Naive thymus-derived CD4-positive, alpha-beta T cell (primary cell): ENCODE results near the gene APLF. TPM values are rescaled to one million over a fixed set of nuclear protein-coding genes. Genes with fewer than 3 reads are reported as not detected.
A peak's percentile ranks its signal among the peaks of the same experiment; 100 is the strongest.

Source experiments
- ATAC-seq: fragments of 150-1000 bp; cut with Tn5 transposase; 2 replicates; pipeline ENCODE4 v1.10.0; 2021; ENCODE audit warnings: mild to moderate bottlenecking, moderate library complexity
- CTCF ChIA-PET: fragments of 350-600 bp; sonication (Branson Sonifier 250); formaldehyde crosslinking; loops from one replicate; lab custom pipeline; 2021; ENCODE audit warnings: antibody characterized with exemption; lab: Charles Lee
- POLR2A ChIA-PET: fragments of 350-600 bp; sonication (Branson Sonifier 250); formaldehyde crosslinking; loops from one replicate; lab custom pipeline; 2021; ENCODE audit warnings: antibody characterized with exemption, inconsistent platforms; lab: Charles Lee
- DNase-seq, 9 donors: peaks; one replicate each; pipeline versions ENCODE4 v3.0.0 to v3.0.0-alpha.2; 2020 to 2022; ENCODE audit warnings: mixed read lengths in 1 of 9
- H3K27ac ChIP-seq: one replicate; pipeline ENCODE4 v1.7.0; 2013; ENCODE audit warnings: mild to moderate bottlenecking, low read depth, low read length, moderate library complexity
- H3K27me3 ChIP-seq, 2 donors: one replicate each; pipeline ENCODE4 v1.7.0; 2013; ENCODE audit warnings: low read length in 2 of 2, mild to moderate bottlenecking in 2 of 2, moderate library complexity in 2 of 2; ENCODE audit not compliant: control insufficient read depth in 2 of 2, insufficient read depth in 2 of 2
- H3K36me3 ChIP-seq, 3 experiments: 1 replicate in 2 of 3; 2 replicates in 1 of 3; pipeline ENCODE4 v1.7.0; 2013; ENCODE audit warnings: low read length in 3 of 3, mild to moderate bottlenecking in 3 of 3, moderate library complexity in 1 of 3; ENCODE audit not compliant: insufficient read depth in 3 of 3, control insufficient read depth in 2 of 3
- H3K4me1 ChIP-seq, 2 donors: one replicate each; pipeline ENCODE4 v1.7.0; 2013; ENCODE audit warnings: low read length in 2 of 2, mild to moderate bottlenecking in 2 of 2, moderate library complexity in 1 of 2; ENCODE audit not compliant: control insufficient read depth in 2 of 2, insufficient read depth in 2 of 2
- H3K4me3 ChIP-seq: 2 replicates; pipeline ENCODE4 v1.7.0; 2013; ENCODE audit warnings: mild to moderate bottlenecking, low read length
- H3K9me3 ChIP-seq, 3 experiments: 1 replicate in 2 of 3; 2 replicates in 1 of 3; pipeline ENCODE4 v1.7.0; 2013; ENCODE audit warnings: low read length in 3 of 3; ENCODE audit not compliant: control insufficient read depth in 2 of 3
- H3K27ac Mint-ChIP-seq, 9 donors: one replicate each; pipeline ENCODE4 v1.8.0; 2020 to 2022; ENCODE audit warnings: mixed read lengths in 9 of 9, mild to moderate bottlenecking in 8 of 9, moderate library complexity in 5 of 9, inconsistent platforms in 2 of 9
- H3K27me3 Mint-ChIP-seq, 5 donors: one replicate each; pipeline ENCODE4 v1.8.0; 2021 to 2022; ENCODE audit warnings: mixed read lengths in 5 of 5, mild to moderate bottlenecking in 1 of 5
- H3K36me3 Mint-ChIP-seq, 5 donors: one replicate each; pipeline ENCODE4 v1.8.0; 2020 to 2022; ENCODE audit warnings: mixed read lengths in 5 of 5, mild to moderate bottlenecking in 3 of 5, inconsistent platforms in 1 of 5
- H3K4me1 Mint-ChIP-seq, 7 donors: one replicate each; pipeline ENCODE4 v1.8.0; 2020 to 2022; ENCODE audit warnings: mixed read lengths in 7 of 7, mild to moderate bottlenecking in 3 of 7, inconsistent platforms in 1 of 7
- H3K4me3 Mint-ChIP-seq, 10 donors: one replicate each; pipeline ENCODE4 v1.8.0; 2020 to 2022; ENCODE audit warnings: mild to moderate bottlenecking in 10 of 10, mixed read lengths in 10 of 10, moderate library complexity in 6 of 10, inconsistent platforms in 2 of 10
- H3K9me3 Mint-ChIP-seq, 11 donors: one replicate each; pipeline ENCODE4 v1.8.0; 2020 to 2022; ENCODE audit warnings: mixed read lengths in 11 of 11, mild to moderate bottlenecking in 4 of 11, inconsistent platforms in 1 of 11, moderate library complexity in 1 of 11
- intact Hi-C, 2 donors: fragments of 100-400 bp; cut with micrococcal nuclease; formaldehyde crosslinking; loops; one replicate each; pipeline ENCODE4 v1.15.1; 2023
- polyA plus RNA-seq, 2 donors: library from polyadenylated mRNA; unstranded; fragments of 300-500 nt; fragmentation: Illumina TruSeq; gene quantifications; one replicate each; pipeline ENCODE4 v1.2.3, GENCODE V29; 2021
- total RNA-seq, 6 experiments: library from RNA in 5 of 6; stranded (reverse) in 5 of 6; gene quantifications; 1 replicate in 5 of 6; 2 replicates in 1 of 6; pipeline ENCODE4 v1.2.3 and lab custom pipeline; 2021 to 2026

APLF gene
- total and polyA plus RNA-seq, 7 experiments from 2014 or later, result 1.4 to 8.9 (median 3.5) TPM

GRCh38 chr2:68505603-68506159, 38.3 kb downstream of the APLF start:
- Histone ChIP-seq H3K4me1 (peaks cover 9 to 12% of the 10 kb centered on the region in 2 donors), H3K27ac (no peak overlapping the region), H3K4me3 (no peak overlapping the region), H3K9me3 (no peaks in the 10 kb centered on the region), H3K27me3 (no peaks in the 10 kb centered on the region), H3K36me3 (no peaks in the 10 kb centered on the region)
- Mint-ChIP-seq H3K27me3 (no peaks in the 10 kb centered on the region), H3K4me3 (peak overlapping the region in 6 of 10 donors; percentile 12 to 57 (median 42)), H3K4me1 (peaks cover 9 to 24% (median 17%) of the 10 kb centered on the region in 7 donors), H3K27ac (peak overlapping the region in 1 of 9 donors; percentile 51), H3K36me3 (peaks cover 0 to 13% (median 7%) of the 10 kb centered on the region in 5 donors), H3K9me3 (peaks cover 0 to 3% (median 0%) of the 10 kb centered on the region in 11 donors)
- POLR2A ChIA-PET, result no interaction called here
- no peak for ATAC-seq
- CTCF ChIA-PET, result interaction anchor here (0.7 to 2.0 kb wide), 6 partner anchors 18 to 262 kb away, joined by 3 to 9 read pairs (median 4); no protein-coding TSS in a partner anchor
- no peak for DNase-seq
- intact Hi-C loops, result loop anchor here in 1 of 2 donors (1.0 kb wide), 1 partner anchor 10 kb away; no protein-coding TSS in a partner anchor

GRCh38 chr2:68506170-68506569, 38.8 kb downstream of the APLF start:
- intact Hi-C loops, result loop anchor here in 1 of 2 donors (1.0 kb wide), 1 partner anchor 9 kb away; no protein-coding TSS in a partner anchor
- Mint-ChIP-seq H3K4me3 (peak overlapping the region; percentile 4 to 57 (median 29)), H3K36me3 (peaks cover 0 to 13% (median 7%) of the 10 kb centered on the region in 5 donors), H3K27ac (peak overlapping the region in 3 of 9 donors; percentile 5 to 51 (median 38)), H3K9me3 (peaks cover 0 to 3% (median 0%) of the 10 kb centered on the region in 11 donors), H3K4me1 (peaks cover 9 to 24% (median 17%) of the 10 kb centered on the region in 7 donors), H3K27me3 (no peaks in the 10 kb centered on the region)
- DNase-seq (no peak), ATAC-seq (peak; percentile 60)
- no peaks in the 10 kb centered on the region for H3K36me3 ChIP-seq
- H3K9me3 ChIP-seq, result no peaks in the 10 kb centered on the region
- peaks cover 9 to 12% of the 10 kb centered on the region in 2 donors for H3K4me1 ChIP-seq
- ChIA-PET POLR2A (no interaction called here), CTCF (interaction anchor here (0.9 to 2.0 kb wide), 5 partner anchors 18 to 261 kb away, joined by 3 to 9 read pairs (median 6); no protein-coding TSS in a partner anchor)
- no peaks in the 10 kb centered on the region for H3K27me3 ChIP-seq
- H3K4me3 ChIP-seq, result no peak overlapping the region
- no peak overlapping the region for H3K27ac ChIP-seq

GRCh38 chr2:68512326-68512725, 44.9 kb downstream of the APLF start:
- Mint-ChIP-seq H3K4me3 (no peak overlapping the region), H3K36me3 (peaks cover 0 to 18% (median 9%) of the 10 kb centered on the region in 5 donors), H3K27me3 (no peaks in the 10 kb centered on the region), H3K4me1 (peaks cover 0 to 3% (median 0%) of the 10 kb centered on the region in 7 donors), H3K9me3 (peaks cover 0 to 17% (median 0%) of the 10 kb centered on the region in 11 donors), H3K27ac (no peak overlapping the region)
- H3K27me3 ChIP-seq, result no peaks in the 10 kb centered on the region
- no peak for DNase-seq
- H3K36me3 ChIP-seq, result no peaks in the 10 kb centered on the region
- intact Hi-C loops, result no loop called here
- ChIA-PET POLR2A (interaction anchor here (0.8 to 2.0 kb wide), 2 partner anchors 45 to 46 kb away, joined by 4 read pairs; partner anchors contain the start of genes APLF and FBXO48), CTCF (no interaction called here)
- H3K4me1 ChIP-seq, result no peaks in the 10 kb centered on the region
- H3K4me3 ChIP-seq, result no peak overlapping the region
- H3K27ac ChIP-seq, result no peak overlapping the region
- ATAC-seq, result no peak
- H3K9me3 ChIP-seq, result no peaks in the 10 kb centered on the region

DNA sequence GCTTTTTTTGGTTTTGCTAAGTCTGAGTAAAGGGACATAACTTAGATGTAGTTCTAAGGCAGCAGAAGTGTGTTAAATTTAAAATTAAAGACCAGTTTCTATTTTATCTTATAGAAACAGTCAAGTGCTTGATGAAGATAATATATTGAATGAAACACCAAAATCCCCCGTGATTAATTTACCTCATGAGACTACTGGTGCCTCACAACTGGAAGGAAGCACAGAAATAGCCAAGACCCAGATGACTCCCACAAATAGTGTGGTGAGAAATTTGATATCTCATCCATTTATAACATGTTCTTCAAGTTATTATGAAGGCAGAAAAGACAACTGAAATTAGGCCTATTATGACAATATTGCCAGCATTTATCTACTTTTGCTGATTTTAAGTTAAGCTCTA, 45.6 kb downstream of the APLF start:
- ChIA-PET CTCF (no interaction called here), POLR2A (interaction anchor here (0.8 to 2.0 kb wide), 2 partner anchors 46 to 47 kb away, joined by 4 read pairs; partner anchors contain the start of genes APLF and FBXO48)
- Mint-ChIP-seq H3K27ac (no peak overlapping the region), H3K27me3 (no peaks in the 10 kb centered on the region), H3K9me3 (peaks cover 0 to 17% (median 0%) of the 10 kb centered on the region in 11 donors), H3K4me1 (no peaks in the 10 kb centered on the region), H3K36me3 (peaks cover 0 to 17% (median 9%) of the 10 kb centered on the region in 5 donors), H3K4me3 (no peak overlapping the region)
- no peak overlapping the region for H3K27ac ChIP-seq
- no peaks in the 10 kb centered on the region for H3K36me3 ChIP-seq
- intact Hi-C loops, result loop anchor here in 1 of 2 donors (1.0 kb wide), 1 partner anchor 27 kb away; no protein-coding TSS in a partner anchor
- H3K4me1 ChIP-seq, result no peaks in the 10 kb centered on the region
- no peaks in the 10 kb centered on the region for H3K27me3 ChIP-seq
- H3K4me3 ChIP-seq, result no peak overlapping the region
- ATAC-seq (no peak), DNase-seq (no peak)
- H3K9me3 ChIP-seq, result no peaks in the 10 kb centered on the region

- intact Hi-C loops, result loop anchor here (2.0 kb wide), 2 partner anchors 44 to 206 kb away; no protein-coding TSS in a partner anchor
- Histone ChIP-seq H3K36me3 (no peaks in the 10 kb centered on the region), H3K9me3 (no peaks in the 10 kb centered on the region), H3K4me1 (no peaks in the 10 kb centered on the region), H3K27ac (no peak overlapping the region), H3K27me3 (no peaks in the 10 kb centered on the region), H3K4me3 (no peak overlapping the region)
- no peak overlapping the region for H3K4me3 Mint-ChIP-seq
- H3K36me3 Mint-ChIP-seq, result peaks cover 0 to 10% (median 5%) of the 10 kb centered on the region in 5 donors
- ATAC-seq (no peak), DNase-seq (no peak)
- CTCF ChIA-PET, result interaction anchor here (0.6 kb wide), 1 partner anchor 427 kb away, joined by 3 read pairs; no protein-coding TSS in a partner anchor
- peak overlapping the region in 1 of 9 donors; percentile 11 for H3K27ac Mint-ChIP-seq
- H3K4me1 Mint-ChIP-seq, result peaks cover 0 to under 1% (median 0%) of the 10 kb centered on the region in 7 donors
- peaks cover 0 to 17% (median 0%) of the 10 kb centered on the region in 11 donors for H3K9me3 Mint-ChIP-seq
- no peaks in the 10 kb centered on the region for H3K27me3 Mint-ChIP-seq
- POLR2A ChIA-PET, result no interaction called here
Measured at GRCh38 chr2:68514316-68514929, 47.0 kb downstream of the APLF start.
